ENCODE data around the gene RASSF8.

The RASSF8 gene

GRCh38 chr12:26109343-26109881 is 150.9 kb downstream of the RASSF8 start:
- DNase-seq (ENCODE audit: low spot score), result no peak

DNA sequence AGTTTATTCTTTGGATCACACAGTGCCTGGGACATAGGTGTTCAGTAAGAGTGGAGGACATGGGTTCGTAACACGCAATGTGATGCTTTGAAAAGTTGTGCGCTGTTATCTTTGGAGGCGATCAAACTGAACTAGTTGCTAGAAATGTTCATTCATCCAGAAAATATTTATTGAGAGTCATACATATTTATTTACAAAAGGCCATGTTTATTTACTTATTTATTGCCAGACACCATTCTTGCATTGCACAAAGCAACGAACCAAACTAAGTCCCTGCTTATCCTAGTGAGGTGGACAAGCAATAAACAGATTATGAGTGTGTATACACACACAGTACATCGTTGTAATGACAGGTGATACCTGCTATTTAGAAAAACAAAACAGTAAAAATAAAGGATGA is 153.8 kb downstream of the RASSF8 start:
- no peak for DNase-seq (ENCODE audit: low spot score)

GRCh38 chr12:26112703-26113147 is 154.2 kb downstream of the RASSF8 start:
- DNase-seq (ENCODE audit: low spot score), result no peak

DNA sequence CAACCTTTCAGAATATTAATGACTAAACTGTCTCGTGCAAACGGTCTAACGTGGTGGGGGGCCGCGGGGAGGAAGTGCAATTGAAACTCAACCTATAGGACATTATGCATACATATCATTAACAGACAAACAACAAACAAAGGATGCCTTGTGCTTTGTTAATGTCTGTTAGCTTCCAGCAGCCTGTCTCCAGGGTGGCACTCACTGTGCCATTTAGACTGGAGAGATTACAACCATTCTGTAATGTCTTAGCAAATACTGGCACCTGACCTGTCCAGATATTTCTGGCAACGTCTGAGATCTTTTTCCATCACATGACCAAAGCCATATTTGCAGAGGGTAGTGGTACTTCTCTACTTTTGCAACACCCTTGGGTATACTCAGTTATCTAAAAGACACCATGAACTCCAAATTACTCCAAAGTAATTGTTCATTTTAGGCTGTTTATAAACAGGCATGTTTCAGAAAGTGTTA is 154.7 kb downstream of the RASSF8 start:
- no peak for DNase-seq (ENCODE audit: low spot score)

DNA sequence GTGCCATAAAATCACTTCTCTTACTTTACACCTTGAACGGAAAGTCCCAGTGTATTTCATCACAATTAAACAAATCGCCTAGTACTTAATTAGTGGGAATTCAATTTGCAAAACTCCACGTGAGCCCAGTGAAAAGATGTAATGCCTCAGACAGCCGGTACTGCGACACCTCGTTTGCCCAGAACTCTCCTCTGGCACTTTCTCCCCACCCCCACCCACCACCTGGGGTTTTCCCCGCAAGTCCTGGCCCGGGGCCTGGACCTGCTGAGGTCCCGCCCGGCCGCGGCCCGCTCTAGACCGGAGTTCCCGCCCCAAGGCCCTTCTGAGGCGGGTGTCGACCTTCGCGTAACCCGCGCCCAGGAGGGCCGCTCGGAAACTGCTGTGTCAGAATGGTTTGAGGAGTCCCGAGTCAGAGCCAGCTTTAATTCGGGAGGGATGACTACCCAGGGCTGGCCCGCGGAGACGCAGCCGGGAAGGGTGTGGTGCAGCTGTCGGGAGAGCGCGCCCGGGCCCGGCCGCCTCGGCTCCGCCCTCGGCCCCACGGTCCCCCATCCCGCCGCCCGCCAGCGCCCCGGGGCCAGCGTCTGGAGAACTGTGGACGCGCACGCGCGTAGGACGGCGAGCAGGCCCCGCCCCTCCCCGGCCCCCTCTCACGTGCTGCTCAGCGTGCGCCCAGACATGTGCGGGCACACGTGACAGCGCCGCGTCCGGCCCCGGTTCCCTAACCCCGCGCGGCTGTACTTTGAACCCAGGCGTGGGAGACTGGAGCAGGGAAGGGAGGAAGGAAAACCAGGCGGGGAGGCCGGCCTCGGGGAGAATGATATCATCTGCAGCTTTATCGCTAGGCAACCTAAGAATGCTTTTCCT is 155.6 kb downstream of the RASSF8 start:
- peak; percentile 57 for DNase-seq (ENCODE audit: low spot score)

- no peak for DNase-seq (ENCODE audit: low spot score)
Observed at GRCh38 chr12:26114720-26115401, 156.4 kb downstream of the RASSF8 start.

DNA sequence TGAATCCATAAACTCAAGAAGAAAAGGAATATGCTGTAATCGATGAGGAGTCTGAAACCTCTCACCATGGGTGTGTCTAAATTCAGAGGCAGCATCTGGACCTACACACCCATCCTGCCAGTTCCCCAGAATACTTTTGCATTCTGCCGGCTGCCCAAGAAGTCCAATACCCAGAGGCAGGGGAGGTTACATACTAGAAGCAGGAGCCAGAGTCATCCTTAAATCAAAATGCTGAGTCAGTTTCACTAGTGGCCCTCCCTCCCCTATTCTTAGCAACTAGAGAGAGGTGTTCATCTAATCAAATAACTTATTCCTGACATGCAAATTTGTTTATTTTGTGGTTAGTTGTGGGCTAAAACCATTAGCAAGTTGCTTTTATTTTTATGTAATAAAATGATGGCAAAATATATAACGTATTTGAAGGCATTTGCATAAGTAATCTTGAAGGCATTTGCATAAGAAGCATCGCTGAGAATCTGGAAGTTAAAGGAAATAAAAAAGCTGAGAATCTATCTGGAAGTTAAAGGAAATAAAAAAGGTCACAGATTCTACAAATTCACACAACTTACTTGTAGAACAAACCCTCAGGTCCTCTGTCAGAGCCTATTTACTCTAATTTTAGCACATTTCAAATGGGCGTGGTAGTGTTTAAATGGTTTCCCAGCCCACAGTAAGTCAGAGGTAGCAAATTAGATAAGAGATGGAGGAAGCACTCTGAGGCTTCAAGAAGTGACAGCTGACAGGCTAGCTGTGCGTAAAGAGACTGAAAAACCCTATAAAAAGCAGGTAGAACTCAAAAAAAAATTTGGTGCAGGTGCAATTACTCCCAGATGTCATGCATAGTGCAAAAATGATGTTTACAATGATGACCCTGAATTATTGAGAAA is 158.6 kb downstream of the RASSF8 start:
- DNase-seq (ENCODE audit: low spot score), result no peak

- DNase-seq (ENCODE audit: low spot score), result no peak
Observed at GRCh38 chr12:26118308-26118707, 159.8 kb downstream of the RASSF8 start.

DNA sequence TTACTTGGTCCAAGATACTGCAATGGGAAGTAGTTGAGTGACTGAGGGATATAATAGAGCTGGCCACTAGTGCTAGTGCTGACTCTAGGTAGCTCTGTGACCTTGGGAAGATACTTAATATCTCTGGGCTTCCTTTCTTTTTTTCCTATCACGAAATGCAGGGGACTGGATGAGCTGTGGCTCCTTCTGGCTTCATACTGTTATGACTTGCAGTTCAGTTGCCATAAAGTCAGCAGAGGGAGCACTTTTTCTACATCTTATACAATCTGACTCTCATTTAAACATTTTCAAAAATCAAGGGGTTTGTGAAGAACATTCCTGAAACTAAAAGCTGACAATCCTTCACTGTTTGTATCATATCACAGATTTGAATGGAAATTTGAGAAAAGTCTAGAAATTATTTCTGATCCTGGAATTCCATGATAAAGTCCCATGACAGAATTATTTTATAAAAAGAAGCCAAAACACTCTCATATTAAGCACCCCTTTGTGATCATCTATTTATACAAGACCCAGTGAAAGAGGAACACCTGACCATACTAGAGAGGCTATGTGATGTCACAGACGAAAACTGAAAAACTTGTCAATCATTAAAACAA is 161.0 kb downstream of the RASSF8 start:
- DNase-seq (ENCODE audit: low spot score), result no peak

- no peak for DNase-seq (ENCODE audit: low spot score)
Observed at GRCh38 chr12:26120561-26121274, 162.2 kb downstream of the RASSF8 start.

- DNase-seq (ENCODE audit: low spot score), result no peak
Observed at GRCh38 chr12:26121323-26122060, 163.0 kb downstream of the RASSF8 start.

DNA sequence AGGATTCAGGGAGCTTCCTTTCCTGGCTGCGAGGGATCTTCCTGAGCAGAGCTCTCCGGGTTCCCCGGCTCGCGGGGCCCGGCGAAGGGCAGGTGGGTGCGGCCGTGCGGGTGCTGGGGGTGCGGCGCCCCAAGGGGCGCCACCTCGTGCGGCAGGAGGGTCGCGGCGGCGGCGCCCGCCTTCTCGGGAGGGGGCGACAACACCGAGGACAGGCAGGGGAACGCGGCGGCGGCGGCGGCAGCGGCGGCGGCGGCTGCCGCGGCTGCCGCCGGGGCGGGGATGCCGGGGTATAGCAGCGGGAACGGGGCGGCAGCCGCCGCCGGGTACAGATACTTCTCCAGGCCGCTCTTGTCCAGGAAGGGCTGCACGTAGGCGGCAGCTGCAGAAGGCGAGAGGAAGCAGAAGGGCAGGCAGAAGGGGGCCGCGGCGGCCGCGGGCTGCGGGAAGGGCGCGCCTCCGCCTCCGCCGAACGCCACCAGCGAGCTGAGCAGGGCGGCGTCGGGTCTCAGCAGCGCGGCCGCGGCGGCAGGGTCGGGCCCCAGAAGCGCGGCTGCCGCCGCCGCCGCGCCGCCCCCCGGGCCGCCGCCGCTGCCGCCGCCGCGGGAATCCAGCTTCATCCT is 163.7 kb downstream of the RASSF8 start:
- no peak for DNase-seq (ENCODE audit: low spot score)

DNA sequence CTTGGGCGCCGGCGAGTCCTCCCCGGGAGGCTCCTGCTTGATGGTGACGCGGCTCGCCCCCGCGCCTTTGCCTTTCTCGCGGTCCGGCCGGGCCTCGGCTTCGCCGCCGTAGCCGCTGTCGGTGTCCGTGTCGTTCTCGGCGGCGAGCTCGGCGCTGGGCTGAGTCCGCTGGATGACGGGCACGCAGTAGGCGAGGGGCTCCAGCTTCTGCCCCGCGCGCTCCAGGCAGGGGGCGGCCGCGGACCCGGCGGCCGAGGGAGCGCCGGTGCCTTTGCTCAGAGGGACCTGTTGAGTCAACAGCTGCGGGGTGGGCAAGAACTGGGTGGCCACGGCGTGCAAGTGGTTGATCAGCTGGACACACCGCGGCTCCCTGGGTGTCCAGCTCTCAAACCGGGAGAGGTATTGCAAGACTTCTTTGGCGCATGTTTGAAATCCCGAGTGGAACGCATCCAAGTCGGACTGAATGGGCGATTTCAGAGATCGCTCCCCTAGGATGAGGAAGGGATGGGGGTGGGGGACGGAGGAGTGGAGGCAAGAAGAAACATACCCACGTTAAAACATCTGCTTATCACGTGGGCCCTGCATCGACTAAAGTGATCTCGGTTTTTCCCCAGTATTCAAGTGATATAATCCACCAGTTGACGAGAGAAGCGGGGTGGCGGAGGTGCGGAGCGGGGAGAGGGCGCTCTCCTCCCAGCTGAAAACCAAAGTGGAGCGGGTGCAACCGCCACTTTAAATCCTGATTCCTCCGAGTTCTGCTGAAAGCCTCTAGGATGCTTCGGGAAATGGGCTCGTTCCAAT is 164.4 kb downstream of the RASSF8 start:
- no peak for DNase-seq (ENCODE audit: low spot score)

DNA sequence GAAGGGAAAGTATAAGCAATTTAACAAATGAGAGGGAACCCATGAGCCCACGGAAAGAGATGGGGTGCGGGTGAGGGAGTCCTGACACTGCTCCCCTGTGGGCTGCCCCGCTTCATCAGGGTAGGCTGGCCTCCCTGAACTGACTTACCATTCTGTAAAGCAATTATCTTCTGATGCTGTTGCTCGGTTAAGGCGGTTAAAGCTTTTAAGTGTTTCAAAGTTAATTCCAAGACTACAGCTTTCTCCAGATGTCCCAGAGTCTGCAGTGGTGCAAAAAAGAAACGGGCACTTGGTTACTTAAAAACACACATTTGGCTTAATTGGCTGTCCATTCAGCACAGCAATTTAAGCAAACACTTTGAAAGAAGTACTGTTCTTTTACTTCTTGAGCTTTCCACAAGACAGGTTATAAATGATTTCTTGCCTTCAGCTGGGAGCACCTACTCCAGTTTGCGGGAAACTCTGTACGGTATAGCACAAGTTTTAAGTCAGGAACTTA is 165.0 kb downstream of the RASSF8 start:
- no peak for DNase-seq (ENCODE audit: low spot score)

DNA sequence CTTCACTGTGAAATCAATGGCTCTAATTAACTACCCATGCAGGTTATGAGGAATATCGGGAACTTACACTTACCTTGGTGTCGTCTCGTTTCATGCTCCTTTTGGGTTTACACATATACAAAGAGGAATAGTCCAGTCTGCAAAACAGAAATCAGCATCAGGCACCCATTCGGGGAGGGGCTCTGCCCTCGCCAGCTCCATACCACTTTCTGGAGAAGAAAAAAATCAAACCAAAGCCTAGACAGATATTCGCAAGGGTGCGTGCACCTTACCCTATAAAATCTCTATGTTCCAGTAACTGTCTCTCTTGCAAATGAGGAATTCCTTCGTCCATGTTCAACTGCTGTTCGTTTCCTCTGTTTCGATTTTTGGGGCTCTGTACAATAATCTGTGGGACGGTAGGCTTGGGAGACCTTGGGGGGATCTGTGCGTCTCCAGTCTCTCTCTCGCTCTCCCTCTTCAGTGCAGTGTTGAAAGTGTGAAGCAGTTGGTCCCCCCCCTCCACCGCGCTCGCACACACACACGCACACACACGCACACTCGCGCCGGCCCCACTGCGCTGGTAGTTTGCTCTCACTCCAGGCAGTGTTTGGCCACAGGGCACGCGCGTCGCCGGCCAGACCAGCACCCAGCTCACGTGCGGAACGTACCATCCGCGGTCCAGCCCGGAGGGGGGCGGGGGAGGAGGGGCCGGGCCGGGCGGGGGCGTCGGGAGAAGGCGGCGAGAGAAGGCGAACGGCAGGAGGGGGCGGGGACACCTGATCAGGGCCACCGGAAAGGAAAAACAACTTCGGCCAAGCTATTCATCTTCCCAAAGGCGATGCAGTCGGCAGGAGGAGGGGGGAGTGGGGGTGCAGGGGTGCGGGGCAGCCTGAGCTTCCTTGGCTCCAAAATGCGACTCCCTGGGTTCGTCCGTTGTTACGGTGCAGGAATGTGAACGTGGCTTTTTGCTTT is 166.2 kb downstream of the RASSF8 start, which contains the start of gene BHLHE41:
Gene BHLHE41, minus strand, starts transcription at position 592 of the 954 bp plus-strand sequence. Its CDS starts 258 bp downstream, at position 334.
- no peak for DNase-seq (ENCODE audit: low spot score)

GRCh38 chr12:26125400-26126339 is 167.2 kb downstream of the RASSF8 start:
- no peak for DNase-seq (ENCODE audit: low spot score)

Data from CD4-positive, alpha-beta T cell treated with Interleukin-2 at 100 ng/mL for 4 hours (primary cell).